Muscle layer of colon (tissue), 2 donors: ENCODE results near the gene FBLN2.
A peak's percentile ranks its signal among the peaks of the same experiment; 100 is the strongest.

Experiments used
- H3K27ac ChIP-seq: one replicate; pipeline ENCODE4 v1.7.0; 2013; ENCODE audit warnings: low read depth, mild to moderate bottlenecking, low read length, moderate library complexity
- H3K27me3 ChIP-seq, 2 donors: one replicate each; pipeline ENCODE4 v1.7.0; 2013; ENCODE audit warnings: low read length in 2 of 2, mild to moderate bottlenecking in 2 of 2; ENCODE audit not compliant: insufficient read depth in 2 of 2, control insufficient read depth in 1 of 2
- H3K36me3 ChIP-seq: one replicate; pipeline ENCODE4 v1.7.0; 2013; ENCODE audit warnings: mild to moderate bottlenecking, low read length; ENCODE audit not compliant: insufficient read depth
- H3K4me1 ChIP-seq: one replicate; pipeline ENCODE4 v1.7.0; 2013; ENCODE audit warnings: mild to moderate bottlenecking, low read length; ENCODE audit not compliant: insufficient read depth
- H3K4me3 ChIP-seq, 2 donors: one replicate each; pipeline ENCODE4 v1.7.0; 2013; ENCODE audit warnings: low read length in 2 of 2, low read depth in 1 of 2, mild to moderate bottlenecking in 1 of 2, moderate library complexity in 1 of 2
- H3K9ac ChIP-seq: one replicate; pipeline ENCODE4 v1.7.0; 2013; ENCODE audit warnings: low read length
- H3K9me3 ChIP-seq: one replicate; pipeline ENCODE4 v1.7.0; 2013; ENCODE audit warnings: mild to moderate bottlenecking, low read length
- donor health status: abdominal sarcoma.
- donor health status: Adenocarcinoma of cecum.

FBLN2 gene

DNA sequence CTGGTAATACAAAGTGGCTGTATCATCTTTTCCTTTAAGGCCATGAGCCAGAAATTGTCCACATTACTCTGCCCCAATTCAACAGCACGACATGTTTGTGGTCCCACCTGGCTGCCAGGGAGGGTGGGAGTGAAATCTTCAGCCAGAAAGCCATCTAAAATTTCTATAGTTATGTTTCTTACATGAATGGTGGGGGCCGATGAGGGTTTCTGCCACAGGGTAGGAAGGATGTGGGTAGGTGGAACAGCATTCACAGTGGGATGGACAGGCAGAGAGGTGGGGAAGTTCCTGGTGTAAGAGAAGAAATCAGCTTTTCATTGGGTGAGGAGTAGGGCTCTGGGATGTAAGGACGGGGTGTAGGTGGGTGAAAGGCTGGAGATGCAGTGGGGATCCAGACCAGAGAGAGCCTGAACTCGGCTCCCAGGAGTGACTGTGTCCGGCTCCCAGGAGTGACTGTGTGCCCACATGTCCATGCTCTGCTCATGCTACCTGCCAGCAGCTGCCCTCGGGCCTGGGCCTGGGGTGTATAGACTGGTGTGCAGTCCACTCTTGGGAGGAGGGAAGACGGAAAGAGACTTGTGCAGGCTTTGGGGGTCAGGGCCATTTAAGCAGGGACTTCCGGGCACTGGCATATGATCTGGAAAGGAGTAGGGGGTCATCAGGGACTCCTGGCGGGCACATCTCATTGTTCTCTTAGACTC is 3.8 kb upstream of the FBLN2 start:
- no peaks in the 10 kb centered on the region for H3K9me3 ChIP-seq
- H3K27me3 ChIP-seq = peaks cover 0 to 11% of the 10 kb centered on the region in 2 donors
- peaks cover 6% of the 10 kb centered on the region for H3K4me1 ChIP-seq
- no peak overlapping the region for H3K27ac ChIP-seq
- no peak overlapping the region for H3K4me3 ChIP-seq
- H3K9ac ChIP-seq = no peak overlapping the region
- no peaks in the 10 kb centered on the region for H3K36me3 ChIP-seq

DNA sequence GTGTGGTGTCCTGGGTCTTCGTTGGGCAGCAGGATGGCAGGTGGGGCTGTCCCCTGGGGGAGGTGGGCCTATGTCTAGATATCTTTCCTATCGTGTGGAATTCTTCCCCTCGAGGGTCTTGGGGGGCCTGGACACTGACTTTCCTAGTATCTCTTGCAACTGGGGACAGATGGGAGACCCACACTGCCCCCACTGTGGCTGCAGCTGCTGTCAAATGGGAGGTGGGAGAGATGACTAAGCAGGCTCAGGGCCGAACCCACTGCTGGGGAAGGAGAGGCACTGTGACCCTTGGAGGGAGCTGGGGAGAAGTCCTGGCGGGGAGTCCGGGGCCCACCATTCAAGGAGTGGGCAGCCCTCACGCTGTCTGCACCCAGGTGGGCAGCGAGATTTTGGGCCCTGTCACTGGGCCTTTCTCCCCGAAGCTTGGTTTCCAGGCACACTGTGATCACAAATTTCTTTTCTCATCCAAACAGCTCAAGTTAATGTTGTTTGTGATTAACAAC is 2.9 kb upstream of the FBLN2 start:
- peaks cover 0 to 13% of the 10 kb centered on the region in 2 donors for H3K27me3 ChIP-seq
- no peak overlapping the region for H3K9ac ChIP-seq
- no peak overlapping the region for H3K4me3 ChIP-seq
- no peak overlapping the region for H3K27ac ChIP-seq
- H3K9me3 ChIP-seq = no peaks in the 10 kb centered on the region
- peaks cover 6% of the 10 kb centered on the region for H3K4me1 ChIP-seq
- no peaks in the 10 kb centered on the region for H3K36me3 ChIP-seq

DNA sequence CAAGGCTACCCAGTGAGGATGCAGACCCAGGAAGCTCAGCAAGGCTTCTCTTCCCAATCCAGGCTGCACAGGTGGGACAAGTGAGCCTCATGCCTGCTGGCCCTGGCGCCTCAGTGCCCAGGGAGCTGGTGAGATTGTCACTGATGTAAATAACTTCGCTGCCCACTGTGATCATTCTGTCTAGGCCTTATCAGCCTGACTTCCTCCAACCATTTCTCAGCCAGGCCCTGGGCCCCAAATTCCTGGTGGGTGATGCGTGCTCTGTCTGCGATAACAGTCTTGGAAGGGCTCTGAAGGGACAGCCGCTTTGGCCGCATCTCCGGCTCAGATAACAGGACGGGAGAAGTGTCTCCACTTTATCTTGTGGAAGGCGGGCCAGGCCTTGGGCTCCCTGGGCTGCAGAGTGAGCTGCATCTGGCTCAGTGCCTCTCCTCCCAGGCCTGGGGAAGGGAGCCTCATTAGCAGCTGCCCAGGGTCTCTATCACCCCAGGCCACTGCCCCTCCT is 2.2 kb upstream of the FBLN2 start:
- Histone ChIP-seq H3K27ac (no peak overlapping the region), H3K9ac (no peak overlapping the region), H3K4me3 (no peak overlapping the region), H3K4me1 (peaks cover 6% of the 10 kb centered on the region), H3K27me3 (peaks cover 0 to 17% of the 10 kb centered on the region in 2 donors), H3K36me3 (no peaks in the 10 kb centered on the region), H3K9me3 (no peaks in the 10 kb centered on the region)

DNA sequence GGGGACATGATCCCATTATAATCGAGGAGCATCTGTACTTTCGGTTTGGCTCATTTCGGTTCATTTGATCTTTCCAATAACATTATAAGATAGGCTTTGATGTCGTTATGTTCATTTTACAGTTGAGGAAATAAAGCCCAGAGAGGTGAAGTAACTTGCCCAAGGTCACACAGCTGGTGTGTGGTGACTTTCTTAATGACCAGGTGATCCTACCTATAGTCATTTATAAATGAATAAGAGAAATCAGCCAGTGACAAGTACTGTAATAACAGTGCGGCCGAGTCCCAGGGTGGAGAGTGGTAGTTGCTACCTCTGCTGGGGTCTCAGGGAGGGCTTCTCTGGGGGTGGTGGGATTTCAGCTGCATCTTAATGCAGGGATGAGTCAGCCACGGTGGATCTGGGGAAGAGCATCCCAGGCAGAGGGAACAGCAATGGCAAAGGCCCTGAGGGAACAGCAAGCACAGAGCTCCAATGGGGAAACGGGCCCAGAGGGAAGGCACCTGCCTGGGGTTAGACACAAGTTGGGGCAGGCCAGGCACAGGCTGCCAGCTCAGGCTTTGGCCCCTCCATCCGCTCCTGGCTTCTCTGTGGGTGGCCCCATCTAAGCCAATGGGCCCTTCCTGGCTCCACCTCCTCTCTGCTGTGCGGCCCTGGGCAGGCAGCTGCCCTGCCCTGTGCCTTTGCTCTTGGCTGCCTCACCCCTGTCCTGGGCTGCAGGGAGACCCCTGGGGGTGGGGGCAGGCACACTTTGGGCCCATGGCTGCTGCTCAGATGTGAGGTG is 1.1 kb upstream of the FBLN2 start:
- no peaks in the 10 kb centered on the region for H3K36me3 ChIP-seq
- no peak overlapping the region for H3K4me3 ChIP-seq
- no peaks in the 10 kb centered on the region for H3K9me3 ChIP-seq
- peaks cover 0 to 17% of the 10 kb centered on the region in 2 donors for H3K27me3 ChIP-seq
- peaks cover 6% of the 10 kb centered on the region for H3K4me1 ChIP-seq
- H3K27ac ChIP-seq = no peak overlapping the region
- H3K9ac ChIP-seq = no peak overlapping the region

DNA sequence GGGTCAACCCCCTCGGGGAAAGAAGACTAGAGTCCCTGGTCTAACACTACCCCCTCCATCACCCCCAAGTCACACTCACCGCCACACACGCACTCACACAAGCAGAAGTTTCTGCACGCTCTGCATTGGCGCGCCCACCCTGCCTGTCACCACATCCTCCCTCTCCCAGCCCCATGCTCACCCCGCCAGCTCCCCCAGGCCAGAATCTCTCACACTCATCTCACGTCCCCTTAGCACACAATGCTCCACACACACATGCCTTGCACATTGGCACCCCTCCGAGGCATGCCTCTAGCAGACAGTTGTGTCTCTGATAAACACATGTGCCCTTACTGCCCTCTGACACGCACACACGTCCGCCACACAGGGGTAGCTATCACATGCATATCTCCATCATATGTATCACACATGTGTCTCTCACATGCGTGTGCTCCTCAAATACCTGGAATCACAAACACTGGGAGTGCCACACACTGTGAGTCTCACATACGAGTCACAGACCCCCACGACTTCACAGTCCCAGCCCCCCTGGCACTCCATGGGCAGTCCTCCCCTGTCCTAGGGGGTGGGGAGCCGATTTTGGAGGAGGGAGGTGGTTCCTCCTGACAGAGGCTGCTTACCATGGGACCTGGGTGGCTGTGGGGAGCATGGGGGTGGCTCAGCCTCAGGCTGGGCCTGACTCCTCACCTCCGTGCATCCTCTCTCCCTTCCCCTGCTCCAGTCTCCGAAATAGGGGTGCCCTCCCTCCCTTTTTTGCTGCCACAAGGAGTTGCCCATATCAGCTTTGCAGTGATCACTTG is 898 bp downstream of the FBLN2 start:
- H3K9me3 ChIP-seq = no peaks in the 10 kb centered on the region
- H3K4me1 ChIP-seq = peaks cover 6% of the 10 kb centered on the region
- peak overlapping the region in 1 of 2 donors; percentile 32 for H3K4me3 ChIP-seq
- no peaks in the 10 kb centered on the region for H3K36me3 ChIP-seq
- no peak overlapping the region for H3K27ac ChIP-seq
- H3K9ac ChIP-seq = no peak overlapping the region
- peaks cover 0 to 17% of the 10 kb centered on the region in 2 donors for H3K27me3 ChIP-seq

DNA sequence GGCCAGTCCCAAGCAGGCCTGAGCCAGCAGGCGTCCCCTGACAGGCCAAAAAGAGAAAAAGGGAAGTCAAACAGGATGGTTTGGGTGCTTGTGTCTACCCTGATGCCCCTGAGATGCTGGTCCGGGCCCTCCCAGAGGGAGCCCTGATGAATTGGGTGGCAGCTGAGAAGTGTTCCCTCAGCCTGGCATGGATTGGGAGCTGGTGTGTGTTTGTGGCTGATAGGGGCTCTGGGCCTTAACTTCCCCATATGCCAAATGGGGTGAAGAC is 1.4 kb downstream of the FBLN2 start:
- Histone ChIP-seq H3K27me3 (peaks cover 0 to 17% of the 10 kb centered on the region in 2 donors), H3K4me3 (peak overlapping the region in 1 of 2 donors; percentile 32), H3K36me3 (no peaks in the 10 kb centered on the region), H3K9ac (no peak overlapping the region), H3K4me1 (peaks cover 6% of the 10 kb centered on the region), H3K9me3 (no peaks in the 10 kb centered on the region), H3K27ac (no peak overlapping the region)

DNA sequence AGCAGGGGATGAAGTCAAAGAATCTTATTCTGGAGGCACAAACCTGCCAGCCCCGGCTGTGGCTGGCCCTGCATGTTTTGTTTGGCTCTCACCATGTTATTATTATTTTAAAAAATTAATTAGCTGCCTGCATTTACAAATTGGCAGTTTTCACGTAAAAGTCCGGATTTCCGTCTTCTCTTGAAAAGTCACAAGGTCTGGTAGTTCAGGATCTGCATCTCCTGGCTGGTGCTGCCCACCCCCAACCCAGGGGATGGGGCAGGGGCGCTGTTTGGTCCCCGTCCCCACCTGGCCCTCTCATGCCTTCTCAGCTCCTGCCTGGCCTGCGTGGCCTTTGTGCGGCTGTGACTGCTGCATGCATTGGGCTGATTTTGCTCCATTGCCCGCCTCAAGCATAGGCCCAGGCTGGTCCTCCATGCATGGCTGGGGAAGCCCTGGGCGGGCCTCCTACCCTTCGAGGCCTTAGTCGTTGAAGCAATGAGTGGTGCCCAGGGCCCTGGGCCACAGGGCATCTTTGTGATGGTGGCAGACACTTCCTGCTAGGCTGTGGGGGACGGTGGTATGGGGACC is 2.0 kb downstream of the FBLN2 start:
- Histone ChIP-seq H3K9ac (no peak overlapping the region), H3K27me3 (peaks cover 0 to 17% of the 10 kb centered on the region in 2 donors), H3K4me3 (peak overlapping the region in 1 of 2 donors; percentile 32)

DNA sequence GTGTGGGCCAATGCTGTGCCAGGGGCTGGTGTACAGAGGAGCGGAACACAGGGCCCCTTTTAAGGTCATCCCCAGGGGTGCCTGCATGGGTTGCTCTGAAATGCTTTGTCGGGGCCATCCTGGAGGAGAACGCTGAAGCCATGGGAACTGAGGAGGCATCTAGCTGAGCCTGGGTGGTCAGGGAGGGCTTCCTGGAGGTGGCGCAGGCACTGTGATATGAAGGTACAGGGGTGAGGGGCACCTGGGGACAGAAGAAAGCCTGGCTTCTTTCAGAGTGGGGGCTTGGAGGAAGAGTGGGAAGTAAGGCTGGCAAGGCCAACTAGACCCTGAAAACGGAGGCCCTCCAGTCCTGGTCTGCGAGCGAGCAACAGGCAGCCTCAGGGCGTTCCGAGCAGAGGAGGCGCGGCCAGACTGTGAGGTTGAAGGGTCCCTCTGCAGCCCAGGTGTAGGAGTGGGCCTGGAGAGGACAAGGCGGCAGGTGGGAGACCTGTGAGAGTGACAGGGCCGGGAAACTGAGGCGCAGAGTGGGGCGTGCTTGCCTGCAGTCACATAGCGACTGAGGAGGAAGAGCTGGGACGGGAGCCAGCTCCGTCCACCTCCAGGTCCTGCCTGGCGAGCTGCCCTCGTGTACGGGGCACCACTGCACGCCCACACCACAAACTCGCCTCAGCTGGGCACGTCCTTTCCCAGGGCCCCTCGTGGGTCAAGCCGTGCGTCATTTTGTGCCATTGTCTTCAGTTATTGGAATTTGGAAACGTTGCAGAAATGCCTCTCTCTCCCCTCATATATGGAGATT is 4.1 kb downstream of the FBLN2 start:
- H3K36me3 ChIP-seq = no peaks in the 10 kb centered on the region
- no peak overlapping the region for H3K27ac ChIP-seq
- peaks cover 1% of the 10 kb centered on the region for H3K4me1 ChIP-seq
- H3K4me3 ChIP-seq = peak overlapping the region in 1 of 2 donors; percentile 2
- H3K9ac ChIP-seq = no peak overlapping the region
- H3K9me3 ChIP-seq = no peaks in the 10 kb centered on the region
- H3K27me3 ChIP-seq = peaks cover 0 to 13% of the 10 kb centered on the region in 2 donors

More for the DNA sequence above, 2.0 kb downstream of the FBLN2 start:
- H3K9me3 ChIP-seq = no peaks in the 10 kb centered on the region
- peaks cover 6% of the 10 kb centered on the region for H3K4me1 ChIP-seq
- H3K27ac ChIP-seq = no peak overlapping the region
- no peaks in the 10 kb centered on the region for H3K36me3 ChIP-seq

DNA sequence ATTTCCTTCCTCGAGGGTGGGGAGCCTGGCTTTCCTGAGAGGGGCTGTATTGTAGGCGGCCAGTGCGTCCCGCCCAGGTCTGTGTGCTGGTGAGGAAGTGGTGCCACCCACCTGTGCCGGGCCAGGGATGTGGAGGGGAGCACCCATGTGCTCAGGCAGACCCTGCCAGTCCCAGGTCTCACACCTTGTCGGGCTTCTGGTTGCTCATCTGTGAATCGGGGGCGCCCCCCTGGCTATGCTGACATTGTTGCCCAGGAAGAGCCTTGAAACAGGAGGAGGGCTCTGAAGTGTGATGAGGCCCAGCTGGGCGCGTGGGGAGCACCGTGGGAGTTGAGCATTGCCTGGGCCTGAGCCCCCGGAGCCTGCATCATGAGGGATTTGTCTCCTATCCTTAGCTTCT is 4.8 kb downstream of the FBLN2 start:
- Histone ChIP-seq H3K4me1 (no peaks in the 10 kb centered on the region), H3K36me3 (no peaks in the 10 kb centered on the region), H3K27ac (no peak overlapping the region), H3K4me3 (peak overlapping the region in 1 of 2 donors; percentile 2), H3K9ac (no peak overlapping the region), H3K27me3 (peaks cover 0 to 6% of the 10 kb centered on the region in 2 donors), H3K9me3 (no peaks in the 10 kb centered on the region)

DNA sequence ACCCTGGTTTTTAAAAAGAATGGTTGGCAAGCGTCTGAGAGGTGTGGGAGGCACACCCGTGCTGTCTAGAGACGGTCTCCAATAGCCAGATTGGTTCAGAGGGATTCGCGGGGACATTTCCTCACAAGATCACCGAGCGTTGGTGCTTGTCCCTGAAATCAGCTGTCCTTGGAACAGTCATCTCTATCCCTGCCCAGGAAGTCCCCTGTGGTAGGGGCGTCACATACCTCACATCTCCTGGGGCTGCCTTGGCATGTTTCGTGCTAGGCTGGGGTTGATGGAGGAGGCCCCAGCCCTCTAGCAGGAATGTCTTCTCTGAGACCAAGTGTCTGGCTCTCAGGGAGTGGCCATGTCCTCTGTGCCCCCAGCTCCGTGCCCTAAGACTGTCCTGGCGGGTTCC is 6.8 kb downstream of the FBLN2 start:
- no peaks in the 10 kb centered on the region for H3K36me3 ChIP-seq
- peaks cover 0 to 6% of the 10 kb centered on the region in 2 donors for H3K27me3 ChIP-seq
- no peaks in the 10 kb centered on the region for H3K4me1 ChIP-seq
- no peak overlapping the region for H3K27ac ChIP-seq
- H3K9me3 ChIP-seq = no peaks in the 10 kb centered on the region
- no peak overlapping the region for H3K4me3 ChIP-seq
- H3K9ac ChIP-seq = no peak overlapping the region
